HG03139 (cell line): ENCODE measurements around the gene CTRL.

Experiments
- ATAC-seq: cut with Tn5 transposase; IDR thresholded peaks from one replicate; pipeline ENCODE4 v1.9.1; 2021; ENCODE audit not compliant: unreplicated experiment

The CTRL gene

DNA sequence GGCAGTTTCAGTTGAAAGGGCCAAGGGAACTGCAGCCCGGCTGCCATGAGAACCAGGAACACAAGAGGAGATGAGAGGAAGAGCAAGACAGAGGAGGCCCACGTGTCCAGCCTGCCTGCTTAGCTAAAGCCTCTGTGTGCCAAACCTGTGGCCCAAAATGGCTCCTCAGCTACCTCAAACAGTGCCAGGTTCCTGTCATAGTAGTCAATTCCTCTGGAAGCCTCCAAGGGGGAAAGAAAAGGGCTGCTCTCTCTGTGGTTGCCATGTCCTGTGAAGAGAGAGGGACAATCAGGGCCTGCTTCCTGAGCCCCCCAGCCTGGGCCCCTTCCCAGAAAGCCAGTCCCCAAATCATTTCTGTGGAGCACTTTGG lies 31.6 kb upstream of the CTRL start:
- ATAC-seq, result no peak

DNA sequence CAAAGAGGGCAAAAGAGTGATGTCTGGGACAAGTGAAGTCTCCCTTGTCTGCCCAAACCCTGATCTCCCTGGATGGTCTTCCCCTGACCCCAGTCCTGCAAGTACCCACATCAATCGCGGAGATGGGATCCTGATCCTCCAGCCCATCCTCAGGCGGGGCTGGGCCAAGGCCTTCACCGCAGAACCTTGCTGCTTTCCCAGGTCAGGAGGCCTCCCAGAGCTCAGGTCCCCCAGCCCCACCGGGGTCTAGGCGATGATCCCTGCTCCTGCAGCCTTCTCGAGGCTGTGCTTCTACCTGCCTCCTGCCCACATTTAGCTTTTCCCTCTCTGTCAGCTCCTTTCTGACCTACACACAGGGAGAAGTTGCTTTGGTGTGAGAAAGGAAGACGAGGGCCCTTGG lies 30.5 kb upstream of the CTRL start:
- ATAC-seq, result no peak

DNA sequence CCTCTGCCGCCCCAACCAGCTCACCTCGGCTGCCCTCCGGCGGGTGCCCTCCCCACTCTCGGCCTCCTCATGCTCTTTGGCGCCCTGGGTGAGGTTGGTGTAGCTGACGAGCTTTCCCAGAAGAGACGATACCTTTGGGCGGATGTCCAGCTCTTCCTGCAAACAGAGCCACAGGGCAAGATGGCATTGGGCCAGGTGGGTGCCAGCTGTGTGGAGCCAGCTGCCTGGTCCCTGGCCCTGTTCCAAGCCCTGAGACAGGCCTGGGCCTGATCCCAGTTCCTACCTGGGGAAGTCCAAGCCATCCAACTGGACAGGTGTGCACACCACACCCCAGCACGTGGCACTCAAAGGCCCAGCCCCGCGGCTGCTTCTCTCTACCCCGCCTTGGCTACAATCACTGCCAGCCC lies 29.9 kb upstream of the CTRL start:
- ATAC-seq, result no peak

DNA sequence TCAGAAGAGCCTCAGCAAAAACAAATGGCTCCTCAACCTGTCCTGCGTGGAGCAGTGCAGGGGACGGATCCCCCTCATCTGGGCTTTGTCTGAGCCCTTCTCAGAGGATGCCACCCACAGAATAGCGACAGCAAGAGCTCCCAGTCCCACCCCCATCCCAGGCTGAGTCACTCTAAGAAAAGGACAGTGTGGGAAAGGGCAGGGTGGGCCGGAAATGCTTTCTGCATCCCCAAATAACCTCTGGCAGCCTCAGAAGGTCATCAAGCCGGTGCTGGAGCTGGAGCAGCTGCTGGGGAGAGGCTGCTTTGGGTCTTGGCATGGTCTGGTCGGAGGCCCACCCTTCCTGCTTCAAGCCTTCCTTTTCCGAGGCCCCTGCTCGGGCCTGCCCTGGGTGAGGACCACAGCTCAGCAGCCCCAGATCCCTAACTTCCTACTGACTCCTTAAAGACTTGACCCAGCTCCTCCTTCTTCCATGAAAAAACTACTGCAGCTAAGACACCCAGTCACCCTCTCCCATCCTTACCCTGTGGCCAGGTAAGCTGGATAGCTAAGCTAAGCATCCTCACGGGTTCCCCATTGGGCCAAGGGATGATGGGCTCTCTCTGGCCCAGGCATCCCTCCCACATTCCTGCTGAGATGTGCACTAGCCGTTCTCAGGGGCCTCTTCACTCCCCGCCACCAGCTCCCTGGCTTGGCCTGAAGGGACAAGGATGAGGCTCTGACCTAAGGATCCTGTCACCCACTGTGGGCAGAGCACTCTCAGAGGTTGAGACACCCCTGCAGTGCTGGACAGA lies 28.1 kb upstream of the CTRL start:
- ATAC-seq, result no peak

DNA sequence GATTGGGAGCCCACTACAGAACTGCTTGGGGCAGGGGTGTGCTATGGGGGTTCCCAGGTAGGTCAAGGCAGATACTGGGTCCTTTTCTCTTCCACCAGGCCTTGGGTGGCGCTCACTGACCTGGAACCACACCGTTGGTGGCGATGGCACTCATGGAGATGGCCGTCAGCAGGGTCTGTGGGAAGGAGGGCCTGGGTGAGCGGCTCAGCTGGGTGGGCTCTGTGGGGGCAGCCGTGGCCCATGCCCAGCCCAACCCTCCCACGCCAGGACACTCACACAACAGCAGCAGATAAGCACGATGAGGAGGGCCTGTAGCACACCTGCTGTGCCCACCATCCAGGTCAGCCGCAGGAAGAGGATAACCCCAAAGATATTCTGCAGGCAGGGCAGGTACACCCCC lies 26.0 kb upstream of the CTRL start:
- ATAC-seq, result no peak

DNA sequence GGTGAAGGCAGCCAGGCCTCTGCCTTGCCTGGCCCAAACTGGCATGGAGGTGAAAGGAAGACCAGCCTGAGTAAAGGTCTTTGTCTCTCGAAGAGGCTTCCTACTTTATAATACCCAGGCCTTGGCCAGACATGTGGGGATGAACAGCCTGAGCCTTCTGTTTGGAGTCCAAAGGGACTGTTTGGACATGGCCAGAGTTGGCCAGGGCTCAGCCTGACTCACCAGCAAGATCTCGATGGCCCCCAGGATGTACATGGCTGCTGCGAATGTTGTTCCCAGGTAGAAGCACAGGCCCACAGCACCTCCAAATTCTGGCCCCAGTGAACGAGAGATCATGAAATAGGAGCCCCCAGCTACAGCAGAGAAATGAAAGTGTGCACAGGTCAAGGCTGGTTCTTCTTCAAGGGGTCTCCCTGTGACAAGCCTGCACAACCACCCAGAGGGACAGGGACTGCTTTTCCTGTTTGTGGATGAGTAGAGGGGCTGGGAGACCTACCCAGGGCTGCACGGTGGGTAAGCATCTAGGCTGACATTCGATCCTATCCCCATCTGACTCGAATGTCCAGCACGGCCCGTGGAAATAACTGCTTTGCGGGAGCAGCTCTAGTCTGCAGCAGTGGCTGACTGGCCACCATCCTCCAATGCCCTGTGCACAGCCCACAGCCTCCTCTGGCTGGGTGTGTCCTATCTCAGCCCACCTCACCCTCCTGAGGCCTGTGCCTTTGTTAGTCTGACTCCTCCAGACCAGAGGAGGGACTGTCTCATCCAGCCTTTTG lies 22.9 kb upstream of the CTRL start:
- ATAC-seq, result no peak

DNA sequence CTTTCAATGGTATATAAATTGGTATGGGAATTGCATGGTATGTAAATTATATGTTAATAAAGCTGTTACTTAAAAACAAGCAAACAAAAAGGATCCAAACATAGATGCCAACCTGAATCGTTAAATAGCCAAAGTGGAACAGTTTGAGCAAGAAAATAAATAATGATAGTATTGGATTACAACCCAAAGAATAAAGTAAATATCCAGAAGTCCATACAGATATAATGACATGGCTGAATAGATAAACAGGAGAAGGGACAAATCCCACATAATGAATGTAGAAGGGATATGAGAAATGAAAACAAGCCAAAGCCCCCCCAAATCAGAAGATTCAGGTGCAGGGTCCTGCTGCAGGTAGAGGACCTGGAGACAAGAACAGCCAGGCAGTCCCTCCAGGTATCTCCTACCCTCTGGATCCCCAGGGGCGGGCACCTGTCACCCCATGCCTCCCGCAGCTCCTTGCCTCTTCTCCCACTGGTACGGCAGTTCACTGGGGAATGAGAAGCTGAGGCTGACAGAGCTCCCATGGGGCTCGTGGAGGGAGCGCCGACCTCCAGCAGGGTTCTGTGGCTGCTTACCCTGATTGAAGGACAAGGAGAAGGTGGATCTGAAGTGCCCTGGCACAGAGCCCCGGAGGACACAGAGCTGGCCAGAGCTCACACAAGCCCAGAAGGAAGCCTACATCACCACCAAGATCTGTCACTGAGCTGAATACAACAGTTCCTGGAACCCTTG lies 22.1 kb upstream of the CTRL start:
- no peak for ATAC-seq

DNA sequence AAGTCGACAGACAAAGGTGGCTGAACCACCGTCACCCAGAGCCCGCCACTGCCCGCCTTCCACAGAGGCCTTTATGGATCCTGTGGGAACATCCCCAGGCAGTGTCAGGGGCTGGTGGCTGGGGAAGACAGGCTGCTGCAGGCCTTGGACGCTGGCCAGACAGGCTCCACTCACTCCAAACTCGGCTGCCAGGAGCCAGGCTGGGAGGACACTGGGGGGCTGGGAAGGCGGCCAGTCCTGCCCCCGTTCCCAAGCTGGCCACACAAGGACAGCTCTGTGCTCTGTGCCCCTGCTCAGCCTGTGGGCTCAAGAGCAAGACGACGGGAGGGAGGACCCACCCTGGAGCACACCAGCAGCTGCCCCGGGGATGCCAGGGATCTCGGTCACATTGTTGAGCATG lies 19.8 kb upstream of the CTRL start:
- no peak for ATAC-seq

DNA sequence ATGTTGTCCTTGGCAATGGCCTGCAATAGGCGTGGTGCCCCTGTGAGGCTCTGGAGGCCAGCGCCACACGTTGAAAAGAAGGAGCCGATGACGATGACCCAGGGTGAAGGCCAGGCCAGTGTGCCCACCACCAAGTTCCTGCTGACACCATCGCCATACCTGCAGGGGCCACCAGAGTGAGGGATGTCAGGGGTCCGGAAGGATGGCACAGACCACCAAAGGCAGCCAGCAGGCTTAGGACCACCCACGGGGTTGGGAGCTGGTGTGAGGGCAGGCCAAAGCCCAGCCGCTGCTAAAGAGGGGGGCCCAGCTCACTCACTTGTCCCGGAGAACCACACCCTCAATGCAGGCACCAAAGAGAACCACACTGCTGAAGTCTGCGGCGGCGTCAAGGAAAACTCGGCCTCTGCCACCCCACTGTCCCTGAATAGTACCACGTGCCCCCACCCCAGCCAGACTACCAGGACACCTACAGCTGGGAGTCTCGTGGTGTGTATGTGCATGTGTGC lies 18.7 kb upstream of the CTRL start:
- no peak for ATAC-seq

DNA sequence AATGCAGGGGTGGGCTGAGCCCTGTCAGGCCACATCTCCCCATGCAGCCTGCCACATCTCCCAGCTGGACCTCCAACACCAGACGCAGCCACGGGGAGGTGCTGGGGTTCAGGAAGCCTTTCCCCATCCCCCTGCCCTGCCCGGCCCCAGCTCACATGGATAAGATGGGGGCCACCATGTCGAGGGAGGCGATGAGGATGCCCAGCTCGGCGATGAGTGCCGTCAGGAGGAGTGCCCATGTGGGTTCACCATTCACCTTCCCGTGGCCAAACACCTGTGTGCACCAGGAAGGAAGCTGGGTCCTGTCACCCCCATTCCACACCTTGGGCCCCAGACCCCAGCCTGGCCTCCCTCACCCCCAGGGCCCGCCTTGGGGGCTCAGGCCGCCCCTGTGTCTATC lies 18.0 kb upstream of the CTRL start:
- no peak for ATAC-seq

DNA sequence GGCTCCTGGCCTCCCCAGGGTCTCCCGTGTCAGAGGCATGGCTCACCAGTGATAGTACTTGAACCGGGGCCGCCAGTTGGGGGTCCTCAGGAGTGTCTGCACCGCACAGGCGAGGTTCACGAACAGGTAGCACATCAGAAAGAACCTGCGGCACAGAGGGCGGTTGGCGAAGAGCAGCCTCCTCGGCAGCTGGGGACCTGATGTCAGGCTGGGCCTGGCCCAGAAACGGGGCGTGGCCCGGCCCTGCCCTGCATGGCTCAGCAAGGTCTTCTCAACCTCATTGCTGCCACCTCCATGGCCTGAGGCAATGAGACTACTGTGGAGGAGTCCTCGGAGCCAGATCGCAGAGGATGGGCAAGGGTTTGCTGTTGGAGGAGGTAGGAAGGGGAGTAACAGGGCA lies 16.4 kb upstream of the CTRL start:
- ATAC-seq, result no peak

DNA sequence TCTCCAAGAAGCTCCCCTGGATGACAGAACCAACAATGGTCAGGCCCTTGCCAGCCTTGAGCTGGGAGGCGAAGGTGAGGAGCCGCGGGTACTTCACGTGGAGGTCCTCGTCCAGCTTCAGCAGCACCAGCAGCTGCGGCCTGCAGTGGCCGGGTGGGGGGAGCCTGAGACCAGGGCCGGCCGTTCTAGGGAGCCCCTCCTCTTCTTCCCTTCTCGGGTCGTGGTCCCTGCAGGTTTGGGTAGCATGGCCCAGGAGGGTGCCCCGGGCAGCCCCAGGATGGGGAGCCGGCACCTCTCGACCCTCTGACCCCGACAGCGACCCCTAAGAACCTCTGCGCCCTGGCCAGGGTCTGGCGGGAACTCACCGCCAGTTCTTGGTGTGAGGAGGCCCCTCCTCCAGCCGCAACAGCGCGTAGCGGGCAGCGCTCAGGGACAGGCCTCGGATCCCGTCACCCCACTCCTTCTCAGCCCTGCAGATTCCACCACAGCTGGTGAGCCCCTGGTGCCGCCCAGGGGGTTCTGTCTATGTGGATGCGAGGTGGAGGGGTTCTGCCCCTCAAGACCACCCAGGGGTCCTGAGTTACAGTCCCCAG lies 15.4 kb upstream of the CTRL start:
- no peak for ATAC-seq

DNA sequence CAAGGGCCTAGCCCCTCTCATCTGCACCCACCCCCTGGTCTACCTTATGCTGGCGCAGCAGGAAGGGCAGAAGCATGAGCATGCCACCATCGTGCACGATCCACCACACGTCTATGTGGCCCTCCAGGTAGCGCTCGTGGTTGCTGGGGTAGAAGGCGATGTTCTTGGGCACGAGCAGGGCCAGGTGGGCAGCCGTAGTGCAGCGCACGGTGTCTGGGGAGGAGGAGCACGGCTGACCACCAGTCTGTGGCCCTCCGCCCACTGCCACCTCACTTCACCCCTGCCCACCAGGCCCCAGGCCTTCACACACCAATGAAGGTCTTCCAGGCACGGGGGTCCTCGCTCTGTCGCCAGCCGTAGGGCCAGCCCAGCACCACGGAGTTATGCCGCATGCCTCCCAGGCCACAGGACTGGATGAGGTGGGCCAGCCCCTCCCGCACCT lies 14.5 kb upstream of the CTRL start:
- ATAC-seq, result no peak

DNA sequence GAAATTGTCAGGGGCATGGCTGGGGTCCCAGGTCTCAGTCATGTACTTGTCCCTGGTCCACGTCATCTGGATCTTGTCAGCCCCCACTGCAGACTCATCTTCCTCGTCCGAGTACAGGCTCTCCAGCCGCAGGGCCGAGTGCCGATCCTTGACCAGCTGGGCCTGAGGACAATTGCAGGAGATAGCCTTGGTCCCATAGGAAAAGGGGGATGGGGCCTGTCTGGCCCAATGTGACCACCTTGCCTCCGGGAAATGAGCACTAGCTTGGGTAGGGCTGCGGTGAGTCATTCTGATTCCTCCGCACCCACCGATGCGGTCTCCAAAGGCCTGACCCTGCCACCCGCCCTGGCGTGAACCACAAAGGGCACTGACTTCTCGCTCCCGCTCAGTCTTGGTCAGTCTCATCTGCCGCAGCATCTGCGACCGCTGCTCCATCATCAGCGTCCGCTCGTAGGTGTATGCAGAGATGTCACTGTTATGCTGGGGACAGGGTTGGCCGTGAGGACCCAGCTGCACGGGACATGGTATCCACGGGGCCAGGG lies 13.8 kb upstream of the CTRL start:
- no peak for ATAC-seq

DNA sequence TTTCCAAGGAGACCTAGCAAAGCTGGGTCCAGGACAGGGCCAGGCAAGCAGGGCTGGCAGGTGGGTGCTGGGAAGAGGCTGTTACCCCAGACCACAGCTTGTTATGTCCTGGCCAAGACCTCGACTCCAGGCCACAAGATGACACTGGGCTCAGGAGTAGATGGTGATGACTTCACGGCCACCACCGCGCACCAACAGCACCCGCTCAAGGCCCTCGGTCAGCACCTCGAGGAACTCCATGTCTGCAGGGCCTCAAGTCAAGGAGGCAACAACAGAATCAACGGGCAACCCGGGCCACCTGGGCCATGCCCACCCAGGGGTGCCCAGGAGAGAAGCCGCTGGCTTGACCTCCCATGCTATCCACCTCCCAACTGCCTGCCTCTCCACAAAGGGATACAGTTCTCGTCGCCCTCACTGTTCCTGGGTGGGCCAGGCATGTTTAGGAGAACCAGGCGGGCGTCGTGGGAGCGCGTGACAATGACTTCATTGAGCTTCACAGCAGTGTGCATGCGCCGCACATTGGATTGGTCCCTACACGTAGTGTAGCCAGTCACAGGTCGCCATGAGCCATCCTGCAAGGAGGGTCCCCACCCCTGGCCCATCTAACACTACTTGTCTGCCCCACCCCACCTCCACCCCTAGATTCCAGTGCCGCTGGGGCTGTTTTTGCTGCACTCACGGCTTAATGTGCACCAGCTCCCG lies 13.2 kb upstream of the CTRL start:
- no peak for ATAC-seq

DNA sequence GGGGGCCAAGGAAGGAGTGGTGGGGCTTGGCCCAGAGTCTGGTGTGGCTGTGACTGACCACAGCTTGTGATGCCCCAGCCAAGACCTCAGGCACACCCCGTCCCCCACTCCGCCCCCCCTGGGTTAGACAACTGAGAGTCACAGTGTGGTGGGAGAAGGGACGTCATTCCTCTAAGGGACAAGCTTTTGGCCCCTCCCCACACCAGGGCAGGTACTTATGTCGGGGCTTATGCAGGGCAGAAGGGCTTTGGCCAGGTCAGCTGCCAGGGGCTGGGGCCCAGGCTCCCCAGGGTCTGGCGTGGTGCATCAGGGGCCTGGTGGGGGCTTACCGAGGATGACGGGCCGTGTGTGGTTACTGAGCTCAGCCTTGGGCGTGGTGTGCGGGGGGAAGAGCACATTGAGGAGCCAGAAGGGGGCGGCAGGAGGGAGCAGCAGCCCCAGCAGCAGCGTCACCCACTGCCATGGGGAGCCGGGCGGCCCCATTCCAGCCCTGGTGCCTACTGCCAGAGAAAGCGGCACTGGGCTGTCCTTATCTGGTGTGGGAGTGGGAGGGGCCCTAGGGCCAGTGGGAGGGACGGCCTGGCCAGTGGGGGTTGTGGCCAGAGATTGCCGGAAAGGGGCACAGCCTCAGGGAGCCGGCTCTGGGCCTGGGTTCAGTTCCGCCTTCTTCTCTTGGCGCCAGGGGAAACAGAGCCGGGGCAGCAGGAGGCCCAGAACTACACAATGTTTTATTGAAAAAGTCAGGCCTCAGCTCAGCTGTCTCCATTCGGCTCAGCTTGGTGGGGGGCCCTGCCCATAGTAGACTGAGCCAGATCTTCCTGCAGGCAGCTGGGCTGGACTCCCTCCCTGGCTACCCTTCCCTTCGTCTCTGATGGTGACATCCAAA lies 12.2 kb upstream of the CTRL start, which contains the start of gene LCAT:
Gene LCAT, minus strand, starts transcription at position 502 of the 886 bp plus-strand sequence. Its CDS starts 19 bp downstream, at position 483.
- ATAC-seq, result no peak

DNA sequence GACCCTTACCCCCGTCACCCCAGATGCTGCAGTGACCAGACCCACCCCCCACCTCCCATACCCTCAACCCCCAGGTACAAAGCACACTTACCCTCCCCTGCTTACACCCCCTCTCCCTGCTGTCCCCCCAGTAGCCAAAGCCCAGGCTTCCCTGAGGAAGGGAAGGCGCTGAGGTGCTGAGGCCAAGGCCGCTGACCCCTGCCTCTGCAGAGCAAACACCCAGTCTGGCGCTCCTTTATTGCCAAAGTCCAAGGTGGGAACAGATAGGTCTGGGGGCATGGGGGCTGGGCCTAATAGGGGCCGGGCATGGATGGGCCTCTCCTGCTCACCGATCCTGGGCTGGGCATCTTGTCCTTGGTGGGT lies 11.6 kb upstream of the CTRL start:
- no peak for ATAC-seq

DNA sequence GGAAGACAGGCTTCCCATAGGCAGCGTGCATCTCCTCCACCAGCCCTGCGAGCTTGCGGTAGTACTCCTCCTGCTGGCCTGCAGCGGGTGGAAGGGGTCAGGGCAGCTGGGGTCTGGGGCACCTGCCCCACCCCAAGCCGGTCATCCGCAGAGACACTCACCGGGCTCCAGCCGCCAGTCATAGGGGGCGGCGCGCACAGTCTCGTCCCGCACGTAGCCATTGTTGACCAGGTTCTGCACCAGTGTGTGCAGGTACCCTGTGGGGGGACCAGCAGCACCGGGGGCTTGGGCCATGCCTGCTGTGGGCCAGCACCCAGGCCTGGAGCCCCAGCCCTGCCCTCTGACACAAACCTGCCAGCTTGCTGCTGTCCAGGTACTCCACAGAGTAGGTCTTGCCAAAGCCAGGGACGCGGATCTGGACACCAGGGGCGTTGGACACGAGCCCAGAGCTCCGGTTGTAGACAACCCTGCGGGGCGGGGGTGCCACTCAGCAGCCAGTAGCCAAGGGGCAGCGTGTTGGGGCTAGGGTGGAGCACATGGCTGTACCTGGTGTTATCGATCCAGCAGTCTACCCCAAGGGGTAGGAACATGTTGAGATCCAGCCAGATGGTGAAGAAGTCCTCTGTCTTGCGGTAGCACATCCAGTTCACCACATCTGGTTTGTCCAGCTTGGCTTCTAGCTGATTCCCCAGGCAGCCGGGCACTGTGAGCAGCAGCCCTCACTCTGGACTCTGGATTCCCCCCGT lies 11.0 kb upstream of the CTRL start:
- ATAC-seq, result no peak

DNA sequence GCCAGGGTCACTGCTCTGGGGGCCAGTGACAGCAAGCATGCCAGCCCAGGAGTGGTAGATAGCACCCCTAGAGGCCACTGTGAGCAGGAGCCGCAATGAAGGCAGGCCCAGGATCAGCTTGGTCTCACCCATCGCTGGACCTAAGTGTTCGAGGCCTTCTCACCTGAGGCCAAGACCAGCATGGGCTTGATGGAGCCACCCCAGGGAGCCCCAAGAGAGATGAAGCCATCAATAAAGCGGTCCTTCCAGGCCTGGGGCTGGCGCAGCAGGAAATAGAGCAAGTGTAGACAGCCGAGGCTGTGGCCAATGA lies 10.5 kb upstream of the CTRL start:
- ATAC-seq, result no peak
